HG02571 (cell line): ENCODE data around the gene CCDC107.
"Not testable (repeated sequence)": the region's sequence is repeated elsewhere in the genome, so short reads cannot be mapped to it uniquely, and the experiment has no call there.

Source experiments
- ATAC-seq: cut with Tn5 transposase; IDR thresholded peaks from one replicate; pipeline ENCODE4 v1.9.1; 2021; ENCODE audit warnings: mild to moderate bottlenecking, moderate library complexity; ENCODE audit not compliant: unreplicated experiment

Gene CCDC107

DNA sequence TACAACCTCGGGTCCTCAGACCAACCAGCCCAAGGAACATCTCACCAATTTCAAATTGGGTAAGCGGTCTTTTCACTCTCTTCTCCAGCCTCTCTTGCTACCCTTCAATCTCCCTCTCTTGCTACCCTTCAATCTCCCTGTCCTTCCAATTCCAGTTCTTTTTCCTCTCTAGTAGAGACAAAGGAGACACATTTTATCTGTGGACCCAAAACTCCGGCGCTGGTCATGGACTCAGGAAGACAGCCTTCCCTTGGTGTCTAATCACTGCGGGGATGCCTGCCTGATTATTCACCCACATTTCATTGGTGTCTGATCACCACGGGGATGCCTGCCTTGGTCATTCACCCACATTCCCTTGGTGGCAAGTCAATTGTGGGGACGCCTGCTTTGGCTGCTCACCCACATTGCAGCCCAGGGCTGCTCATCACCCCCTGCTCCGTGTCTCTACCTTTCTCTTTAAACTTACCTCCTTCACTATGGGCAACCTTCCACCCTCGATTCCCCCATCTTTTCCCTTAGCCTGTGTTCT lies 20.6 kb upstream of the CCDC107 start:
- not testable (repeated sequence) for ATAC-seq

DNA sequence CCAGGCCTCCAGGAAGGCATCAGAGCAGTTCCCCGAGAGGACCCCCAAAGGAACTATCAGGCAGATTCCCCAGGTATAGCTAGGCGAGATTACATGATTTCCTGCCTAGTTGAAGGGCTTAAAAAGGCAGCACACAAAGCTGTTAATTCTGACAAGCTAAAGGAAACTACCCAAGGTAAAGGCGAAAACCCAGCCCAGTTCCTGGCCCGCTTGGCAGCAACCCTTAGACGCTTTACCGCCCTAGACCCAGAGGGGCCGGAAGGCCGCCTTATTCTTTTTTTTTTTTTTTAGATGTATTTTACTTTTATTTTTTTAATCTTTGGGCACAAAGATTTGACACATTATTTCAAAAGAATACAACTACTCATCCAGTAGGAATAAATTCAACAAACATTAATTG lies 19.3 kb upstream of the CCDC107 start:
- not testable (repeated sequence) for ATAC-seq

DNA sequence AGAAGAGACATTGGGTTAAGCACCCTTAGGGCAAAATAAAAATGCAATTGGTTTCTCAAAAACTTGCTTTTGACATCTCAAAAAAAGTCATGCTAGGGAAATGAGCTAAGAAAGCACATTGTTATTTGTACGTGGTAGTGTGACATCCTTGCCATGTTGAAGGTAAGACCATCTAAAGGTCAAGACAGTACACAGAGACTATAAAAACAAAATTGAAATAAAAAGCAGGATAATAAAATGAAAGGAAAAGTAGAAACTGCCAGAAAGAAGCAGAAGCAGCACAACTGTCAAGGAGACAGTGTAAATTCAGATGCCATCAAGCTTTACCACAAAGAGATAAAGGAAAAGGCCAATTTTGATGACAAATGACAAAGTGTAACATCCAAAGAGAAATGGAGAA lies 18.9 kb upstream of the CCDC107 start:
- not testable (repeated sequence) for ATAC-seq

DNA sequence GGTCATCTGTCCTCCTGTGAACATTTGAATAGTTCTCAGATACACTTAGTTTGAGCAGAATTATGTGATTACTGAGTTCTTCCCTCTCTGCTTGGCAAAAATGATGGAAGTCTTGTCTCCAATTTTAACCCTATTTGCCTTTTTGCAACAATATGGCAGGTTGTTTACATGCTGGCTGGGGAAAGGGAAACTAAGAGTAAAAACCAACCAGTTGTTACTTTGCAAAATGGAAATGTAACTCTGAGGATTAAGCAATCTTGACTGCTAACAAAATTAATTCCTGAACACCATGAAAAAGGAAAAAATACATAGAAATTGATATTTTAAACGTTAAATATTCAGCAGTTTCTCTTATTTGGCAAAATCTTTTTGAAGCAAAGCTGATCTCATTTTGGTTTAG lies 18.5 kb upstream of the CCDC107 start:
- no peak for ATAC-seq

DNA sequence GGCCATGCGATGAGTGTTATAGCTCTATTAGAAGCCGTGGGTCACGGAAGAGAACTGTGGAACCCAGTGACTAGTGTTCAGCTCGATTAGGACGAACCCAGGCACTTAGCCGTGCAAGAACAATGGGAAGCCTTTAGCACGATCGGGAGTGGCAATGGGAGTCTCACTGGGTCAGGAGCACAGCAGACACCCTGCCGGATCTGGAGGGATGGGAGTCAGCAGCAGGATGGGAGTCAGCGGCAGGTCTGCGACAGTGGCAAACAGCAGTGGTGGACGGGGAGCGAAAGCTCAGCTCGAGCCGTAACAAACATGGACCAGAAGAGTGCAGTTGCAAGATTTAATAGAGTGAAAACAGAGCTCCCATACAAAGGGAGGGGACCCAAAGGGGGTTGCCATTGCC lies 17.7 kb upstream of the CCDC107 start:
- not testable (repeated sequence) for ATAC-seq

DNA sequence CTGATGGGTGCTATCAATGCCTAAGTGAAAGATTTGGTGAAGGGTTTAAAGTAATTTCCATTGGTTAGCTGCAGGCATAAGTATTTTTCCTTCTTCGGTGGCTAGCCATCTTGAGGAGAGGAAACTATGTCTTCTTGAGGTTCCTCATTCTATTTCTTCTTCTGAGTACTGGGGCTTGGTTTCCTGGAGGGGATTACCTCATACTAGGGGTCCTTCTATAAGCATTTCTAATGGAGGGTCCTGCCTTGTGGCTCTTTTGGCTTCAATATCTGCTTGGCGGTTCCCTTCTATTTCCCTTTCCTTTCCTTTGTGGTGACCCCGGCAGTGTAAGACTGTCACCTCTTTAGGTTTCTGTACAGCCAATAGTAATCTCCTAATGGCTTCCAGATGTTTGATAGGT lies 16.6 kb upstream of the CCDC107 start:
- not testable (repeated sequence) for ATAC-seq

DNA sequence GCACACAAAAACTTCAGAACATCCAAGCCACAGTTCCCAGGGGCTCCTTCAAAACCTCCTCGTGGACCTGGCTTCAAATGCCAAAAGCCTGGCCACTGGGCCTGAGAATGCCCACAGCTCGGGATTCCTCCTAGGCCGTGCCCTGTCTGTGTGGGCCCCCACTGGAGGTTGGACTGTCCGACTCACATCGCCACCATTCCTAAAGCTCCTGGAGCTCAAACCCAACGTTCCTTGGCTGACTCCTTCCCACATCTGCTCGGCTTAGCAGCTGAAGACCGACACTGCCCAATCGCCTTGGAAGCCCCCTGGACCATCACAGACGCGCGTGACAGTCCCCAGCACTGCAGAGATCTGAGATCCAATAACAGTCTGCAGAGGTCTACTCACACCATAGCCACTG lies 15.0 kb upstream of the CCDC107 start:
- ATAC-seq, result no peak

DNA sequence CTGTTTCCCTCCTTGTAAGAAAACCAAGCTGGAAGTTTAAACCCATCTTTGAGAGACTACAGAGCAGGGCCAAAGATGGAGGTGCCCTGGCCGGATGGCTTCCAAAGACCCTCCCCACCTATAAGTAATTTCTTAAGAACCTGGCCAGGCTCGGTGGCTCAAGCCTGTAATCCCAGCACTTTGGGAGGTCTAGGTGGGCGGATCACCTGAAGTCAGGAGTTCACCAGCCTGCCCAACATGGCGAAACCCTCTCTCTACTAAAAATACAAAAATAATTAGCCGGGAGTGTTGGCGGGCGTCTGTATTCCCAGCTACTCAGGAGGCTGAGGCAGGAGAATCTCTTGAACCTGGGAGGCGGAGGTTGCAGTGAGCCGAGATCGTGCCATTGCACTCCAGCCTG lies 12.4 kb upstream of the CCDC107 start:
- ATAC-seq, result not testable (repeated sequence)

DNA sequence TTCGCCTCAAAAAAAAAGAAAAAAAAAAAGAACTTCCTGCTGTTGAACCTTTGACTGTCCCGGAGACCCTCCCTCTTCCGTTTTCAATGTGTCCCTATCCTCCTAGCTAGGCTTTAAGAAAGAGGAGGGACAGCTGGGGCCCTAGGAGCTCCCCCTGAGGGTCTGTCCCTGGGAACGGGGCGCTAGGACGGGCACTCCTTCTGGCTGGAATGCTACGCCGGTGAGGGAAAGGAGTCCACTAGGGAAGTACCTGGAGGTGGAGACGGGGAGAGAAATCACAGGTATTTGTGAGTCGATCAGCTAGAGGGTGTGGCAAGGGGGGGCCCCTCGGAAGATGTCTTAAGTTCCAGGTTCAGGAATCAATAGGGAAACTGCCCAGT lies 11.9 kb upstream of the CCDC107 start:
- ATAC-seq, result no peak

DNA sequence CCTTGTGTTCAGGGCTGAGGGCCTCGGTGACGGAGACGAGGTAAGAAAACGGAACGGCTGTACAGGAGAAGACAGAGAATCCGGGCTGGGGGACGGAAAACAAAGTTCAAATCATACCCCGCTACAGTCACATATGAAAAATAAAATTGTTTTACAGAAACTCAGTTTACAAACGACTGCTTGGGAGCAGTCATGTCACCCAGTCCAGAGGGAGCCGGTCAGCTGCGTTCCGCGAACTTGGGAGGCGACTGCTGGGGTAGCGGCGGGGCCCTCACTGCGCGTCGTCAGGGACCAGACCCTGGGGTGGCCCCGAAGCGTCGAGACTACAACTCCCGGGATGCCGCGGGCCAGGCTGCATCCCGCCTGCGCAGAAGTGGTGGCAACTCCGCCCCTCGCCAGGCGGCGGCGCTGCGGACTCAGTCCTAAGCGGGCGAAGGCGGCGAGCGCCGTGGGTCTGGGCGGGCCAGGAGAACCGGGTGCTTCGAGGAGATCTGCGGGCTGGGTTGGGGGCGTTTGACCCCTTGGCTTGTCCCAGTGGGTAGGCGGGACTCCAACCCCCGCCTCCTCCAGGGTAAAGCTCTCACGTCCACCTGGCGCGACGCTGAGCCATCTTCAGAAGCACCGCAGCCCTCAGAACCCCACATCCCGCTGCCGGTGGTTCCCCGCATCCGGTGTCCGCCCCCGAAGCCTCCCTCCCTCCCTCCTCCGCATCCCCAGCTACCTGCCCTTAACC lies 11.4 kb upstream of the CCDC107 start:
- ATAC-seq, result peak; percentile 74

DNA sequence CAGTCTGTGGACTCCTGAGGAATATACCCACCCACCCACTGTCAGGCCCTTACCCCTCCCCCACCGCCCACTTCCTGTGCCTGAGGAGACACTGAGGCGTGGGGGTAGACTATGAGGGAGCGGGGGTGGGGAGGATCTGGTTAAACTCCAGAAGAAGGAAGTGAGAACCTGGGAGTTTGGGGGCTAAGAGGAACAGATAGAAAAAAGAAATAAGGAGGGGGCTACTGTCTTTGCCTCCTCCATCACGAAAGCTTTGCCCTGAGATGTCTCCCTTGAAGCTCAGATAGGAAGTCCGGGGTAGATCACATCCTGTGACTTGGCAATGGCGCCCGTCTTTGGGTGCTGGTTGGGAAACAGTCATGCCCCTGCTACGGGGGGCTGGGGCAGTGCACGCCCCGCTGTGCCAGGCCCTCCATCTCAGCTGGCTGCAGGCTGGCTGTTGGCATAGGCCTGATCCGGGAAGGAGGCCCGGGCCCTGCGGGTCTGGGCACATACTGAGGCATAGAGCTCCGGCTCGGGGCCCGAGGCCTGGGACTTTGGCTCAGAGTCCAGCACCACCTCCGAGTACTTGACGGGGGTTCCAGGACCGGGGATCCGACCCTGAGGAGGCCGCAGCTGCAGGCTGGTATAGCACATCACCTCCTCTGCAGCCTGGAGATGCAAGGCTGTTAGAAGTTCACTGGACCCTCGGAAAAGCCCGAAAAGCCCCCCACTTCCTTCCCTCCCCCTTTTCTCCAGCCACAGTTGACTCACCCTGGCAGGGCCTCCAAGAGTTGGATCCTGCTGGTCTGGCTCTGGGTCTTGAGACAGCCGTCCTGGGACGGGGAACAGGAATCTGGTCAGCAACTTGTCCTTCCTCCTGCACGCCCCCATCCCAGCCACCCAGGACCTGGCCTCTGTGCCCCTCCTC lies 8.4 kb upstream of the CCDC107 start:
- ATAC-seq, result no peak

DNA sequence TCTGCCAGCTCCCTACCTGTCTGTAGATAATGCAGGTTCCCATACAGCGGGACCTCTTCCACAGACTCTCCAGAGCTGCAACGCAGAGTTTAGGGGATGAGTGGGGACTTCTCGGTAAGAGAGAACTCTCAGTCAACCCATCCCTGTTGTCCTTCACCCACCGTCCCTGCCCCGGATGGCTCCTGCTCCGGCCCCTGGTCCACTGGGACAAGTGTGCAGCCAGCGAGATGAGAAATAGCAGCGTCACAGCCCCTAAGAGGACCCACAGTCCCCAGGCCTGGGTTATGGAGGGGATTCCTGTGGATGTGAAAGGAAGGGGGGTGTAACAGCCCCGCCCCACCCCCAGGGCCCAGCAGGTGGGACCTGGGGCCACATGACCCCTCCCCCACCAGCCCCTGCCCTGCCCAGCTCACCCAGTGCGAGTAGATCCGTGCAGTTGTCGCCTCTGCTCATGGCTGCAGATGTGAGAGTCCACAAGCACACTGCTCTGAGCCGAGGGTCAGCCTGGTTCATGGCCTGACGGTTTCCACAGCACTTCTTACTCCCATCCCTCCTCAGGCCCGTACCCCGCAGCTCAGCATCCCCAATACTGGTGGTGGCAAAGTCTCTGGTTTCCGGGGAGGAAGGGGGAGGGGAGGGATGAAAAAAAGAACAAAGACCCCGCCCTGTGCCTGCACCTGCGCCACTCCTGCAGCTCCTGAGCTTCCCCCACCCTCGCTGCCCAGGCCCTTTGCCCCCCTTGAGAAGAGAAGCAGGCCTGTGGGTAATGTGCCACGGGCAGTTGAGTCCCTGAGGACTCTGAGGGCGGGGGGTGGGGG lies 7.5 kb upstream of the CCDC107 start, which contains the start of gene SIT1:
TSS of gene SIT1 (minus strand) at position 591 of the 818 bp plus-strand sequence. CDS start at position 513, 78 bp downstream.
- ATAC-seq, result no peak

DNA sequence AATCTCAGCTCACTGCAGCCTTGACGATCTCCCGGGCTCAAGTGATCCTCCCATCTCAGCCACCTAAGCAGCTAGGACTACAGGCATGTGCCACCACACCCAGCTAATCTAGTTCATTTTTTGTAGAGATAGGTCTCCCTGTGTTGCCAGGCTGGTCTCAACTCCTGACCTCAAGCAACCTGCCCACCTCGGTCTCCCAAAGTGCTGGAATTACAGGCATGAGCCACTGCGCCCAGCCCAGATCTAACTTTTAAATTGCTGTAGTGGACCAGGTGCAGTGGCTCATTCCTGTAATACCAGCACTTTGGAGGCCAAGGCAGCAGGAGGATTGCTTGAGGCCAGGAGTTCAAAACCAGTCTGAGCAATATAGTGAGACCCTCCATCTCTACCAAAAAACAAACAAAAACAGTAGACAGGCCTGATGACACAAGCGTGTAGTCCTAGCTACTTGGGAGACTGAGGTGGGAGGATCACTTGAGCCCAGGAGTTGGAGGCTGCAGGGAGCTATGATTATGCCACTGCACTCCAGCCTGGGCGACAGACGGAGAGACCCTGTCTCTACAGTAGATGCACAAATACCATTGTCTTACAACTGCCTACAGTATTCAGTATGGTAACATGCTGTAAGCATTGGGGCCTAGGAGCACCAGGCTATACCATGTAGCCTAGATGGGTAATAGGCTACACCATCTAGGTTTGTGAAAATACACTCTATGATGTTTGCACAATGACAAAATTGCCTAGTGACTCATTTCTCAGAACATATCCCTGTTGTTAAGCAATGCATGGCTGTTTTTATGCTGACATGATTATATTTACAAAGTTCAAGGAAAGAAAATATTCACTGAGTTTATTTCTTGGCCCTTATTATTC lies 5.9 kb upstream of the CCDC107 start:
- ATAC-seq, result no peak

DNA sequence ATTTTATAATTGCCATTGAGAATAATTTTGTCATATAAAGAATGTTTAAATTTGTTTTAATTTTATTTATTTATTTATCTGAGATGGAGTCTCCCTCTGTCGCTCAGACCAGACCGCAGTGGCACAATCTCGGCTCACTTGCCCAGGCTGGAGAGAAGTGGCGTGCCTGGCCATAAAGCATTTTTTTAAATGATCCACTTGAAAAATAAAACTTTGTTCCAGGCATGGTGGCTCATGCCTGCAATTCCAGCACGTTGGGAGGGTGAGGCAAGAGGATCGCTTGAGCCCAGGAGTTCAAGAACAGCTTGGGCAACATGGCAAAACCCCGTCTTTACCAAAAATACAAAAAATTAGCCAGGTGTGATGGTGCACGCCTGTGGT lies 5.3 kb upstream of the CCDC107 start:
- no peak for ATAC-seq

DNA sequence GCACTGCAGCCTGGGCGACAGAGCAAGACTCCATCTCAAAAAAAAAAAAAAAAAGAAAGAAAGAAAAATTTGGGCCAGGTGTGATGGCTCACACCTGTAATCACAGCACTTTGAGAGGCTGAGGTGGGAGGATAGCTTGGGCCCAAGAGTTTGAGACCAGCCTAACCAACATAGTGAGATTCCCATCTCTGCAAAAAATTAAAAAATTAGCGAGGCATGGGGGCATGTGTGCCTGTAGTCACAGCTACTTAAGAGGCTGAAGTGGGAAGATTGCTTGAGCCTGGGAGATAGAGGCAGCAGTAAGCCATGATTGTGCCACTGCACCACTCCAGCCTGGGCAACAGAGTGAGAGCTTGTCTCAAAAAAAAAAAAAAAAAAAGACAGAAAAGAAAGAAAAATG lies 4.5 kb upstream of the CCDC107 start:
- ATAC-seq, result no peak

DNA sequence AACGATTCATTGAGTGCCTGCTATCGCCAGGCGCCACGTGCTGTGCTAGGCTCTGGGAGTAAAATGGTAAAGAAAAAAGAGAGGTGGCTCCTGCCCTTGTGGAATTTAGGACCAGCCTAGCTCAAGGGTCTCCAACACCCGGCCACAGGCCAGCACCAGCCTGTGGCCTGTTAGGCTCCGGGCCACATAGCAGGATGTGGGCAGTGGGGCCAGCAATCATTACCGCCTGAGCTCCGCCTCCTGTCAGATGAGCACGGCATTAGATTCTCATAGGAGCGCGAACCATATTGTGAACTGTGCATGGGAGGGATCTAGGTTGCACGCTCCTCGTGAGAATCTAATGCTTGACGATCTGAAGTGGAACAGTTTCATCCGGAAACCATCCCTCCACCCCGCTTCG lies 1.7 kb upstream of the CCDC107 start:
- ATAC-seq, result no peak

DNA sequence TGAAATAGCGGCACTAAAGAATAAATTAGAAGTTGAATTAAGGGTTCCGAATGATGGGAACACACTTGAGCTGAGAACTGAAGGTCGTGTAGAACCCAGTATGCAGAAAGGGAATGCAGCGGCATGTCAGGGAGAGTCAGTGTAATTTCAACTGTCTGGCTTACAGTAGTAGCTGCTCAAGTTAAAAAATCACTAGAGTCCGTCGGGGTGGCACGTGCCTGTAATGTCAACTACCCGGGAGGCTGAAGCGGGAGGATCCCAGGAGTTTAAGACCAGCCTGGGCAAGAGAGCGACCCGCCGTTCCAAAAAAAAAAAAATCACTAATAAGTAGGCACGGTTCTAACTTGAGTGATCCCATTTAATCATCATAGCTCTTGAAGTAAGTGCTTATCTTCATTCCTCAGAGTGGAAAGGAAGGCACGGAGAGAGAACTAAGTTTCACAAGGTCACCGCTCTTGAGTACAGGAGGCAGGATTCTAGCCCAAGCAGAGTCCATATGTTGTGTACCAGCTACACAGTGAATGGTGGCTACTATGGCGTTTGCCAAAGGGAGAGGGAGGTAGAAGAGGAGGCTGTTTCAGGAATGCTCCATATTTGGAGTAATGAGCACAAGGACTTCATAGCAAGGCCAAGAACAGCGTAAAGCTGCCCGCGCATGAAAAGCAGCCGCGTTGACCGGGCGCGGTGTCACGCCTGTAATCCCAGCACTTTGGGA lies 1.1 kb upstream of the CCDC107 start:
- ATAC-seq, result no peak

DNA sequence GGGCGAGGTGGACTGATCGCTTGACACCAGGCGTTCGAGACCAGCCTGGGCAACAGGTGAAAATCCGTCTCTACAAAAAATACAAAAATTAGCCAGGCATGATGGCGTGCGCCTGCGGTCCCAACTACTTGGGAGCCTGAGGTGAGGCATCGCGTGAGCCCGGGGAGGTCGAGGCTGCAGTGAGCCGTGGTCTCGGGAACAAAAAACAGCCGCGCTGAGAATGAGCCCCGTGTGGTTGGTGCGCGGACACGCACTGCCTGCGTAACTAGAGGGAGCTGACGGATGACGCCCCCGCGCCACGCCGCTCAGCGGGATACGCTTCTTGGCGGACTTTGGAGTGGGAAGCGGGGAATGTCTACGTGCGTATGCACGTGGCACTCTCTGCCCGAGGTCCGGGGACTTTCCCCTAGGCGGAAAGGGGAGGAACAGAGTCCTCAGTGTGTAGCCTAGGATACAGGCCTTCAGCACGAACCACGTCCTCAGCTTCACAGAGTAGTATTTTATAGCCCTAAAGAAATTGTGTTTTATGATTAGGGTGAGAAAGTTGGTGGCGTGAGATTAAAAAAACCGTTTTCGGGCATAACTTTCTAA lies 451 bp upstream of the CCDC107 start, which contains the start of gene RMRP:
TSS of gene RMRP (minus strand) at position 474 of the 591 bp plus-strand sequence.
- ATAC-seq, result peak; percentile 86

DNA sequence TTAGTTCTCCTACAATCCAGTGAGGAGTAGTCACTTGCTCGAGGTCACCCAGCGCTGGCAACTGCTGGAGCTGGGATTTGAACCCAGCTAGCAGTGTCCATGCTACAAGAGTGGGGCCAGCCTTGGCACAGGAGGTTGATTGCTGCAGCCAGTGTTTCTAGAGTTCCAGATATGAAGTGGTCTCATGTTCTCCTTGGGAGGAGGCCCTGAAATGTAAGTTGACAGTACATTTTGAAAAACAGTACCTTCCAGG lies 802 bp downstream of the CCDC107 start:
- ATAC-seq, result no peak
